ENCODE measurements around the gene UQCRH. TPM values are rescaled to one million over a fixed set of nuclear protein-coding genes. Genes with fewer than 3 reads are reported as not detected.

Gene UQCRH
- total and polyA plus RNA-seq, 2 of the 4 experiments (the other 2 are of a cell fraction) = 347 to 736 TPM

DNA sequence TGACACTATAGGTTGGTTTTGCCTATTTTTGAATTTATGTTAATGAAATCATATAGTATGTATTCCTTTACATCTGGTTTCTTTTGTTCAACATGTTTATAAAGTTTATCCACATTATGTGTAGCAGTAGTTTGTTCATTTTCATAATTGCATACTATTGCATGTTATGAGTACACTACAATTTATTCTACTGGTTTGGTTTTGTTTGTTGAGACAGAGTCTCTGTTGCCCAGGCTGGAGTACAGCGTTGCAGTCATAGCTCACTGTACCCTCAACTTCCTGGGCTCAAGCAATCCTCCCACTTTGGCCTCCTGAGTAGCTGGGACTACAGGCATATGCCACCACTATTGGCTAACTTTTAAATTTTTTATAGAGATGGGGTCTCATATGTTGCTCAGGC is 34.9 kb upstream of the UQCRH start:
- Histone ChIP-seq H2BK15ac (ENCODE audit: low read depth, low read length) (no peak overlapping the region), H3K14ac (replicated peaks; ENCODE audit: low read depth, low read length) (no peak overlapping the region), H2BK20ac (ENCODE audit: low read depth, low read length) (no peak overlapping the region), H3K27me3 (ENCODE audit: control insufficient read depth, insufficient read depth, low read length) (no peaks in the 10 kb centered on the region), H2BK5ac (ENCODE audit: low read depth, low read length, poor library complexity, severe bottlenecking) (no peak overlapping the region), H3K36me3 (ENCODE audit: control insufficient read depth, insufficient read depth, low read length) (peaks cover 16% of the 10 kb centered on the region), H4K8ac (ENCODE audit: low read depth in 2 of 2, low read length in 2 of 2) (no peak overlapping the region), H2AFZ (replicated peaks; ENCODE audit: low read length, poor library complexity) (no peak overlapping the region), H3K9ac (ENCODE audit: low read depth, low read length) (no peak overlapping the region), H4K5ac (ENCODE audit: low read depth, low read length) (no peak overlapping the region), H3K4me3 (ENCODE audit: insufficient read depth, low read depth, low read length) (no peak overlapping the region), H2AK5ac (ENCODE audit: low read depth, low read length) (no peak overlapping the region), H3K4ac (ENCODE audit: low read depth, low read length) (no peak overlapping the region), H4K91ac (ENCODE audit: insufficient read depth, low read depth, low read length) (no peak overlapping the region), H2AK9ac (replicated peaks; ENCODE audit: low read depth, low read length, poor library complexity) (no peak overlapping the region), H3K18ac (ENCODE audit: low read depth, low read length) (no peak overlapping the region), H3K4me2 (ENCODE audit: low read depth, low read length) (no peak overlapping the region), H3K56ac (ENCODE audit: extremely low read depth, insufficient read depth, low read length) (no peak overlapping the region), H3K9me3 (ENCODE audit: control insufficient read depth, insufficient read depth, low read length) (no peaks in the 10 kb centered on the region), H2BK120ac (ENCODE audit: low read depth, low read length) (no peak overlapping the region), H3K9me1 (ENCODE audit: insufficient read depth, low read length) (peaks cover 3% of the 10 kb centered on the region; the same call in 1 of the 2 replicates), H3K27ac (ENCODE audit: insufficient read depth, low read length) (no peak overlapping the region), H3K23ac (ENCODE audit: low read depth, low read length) (no peak overlapping the region), H3K4me1 (ENCODE audit: control insufficient read depth, insufficient read depth, low read length) (no peaks in the 10 kb centered on the region), H4K20me1 (ENCODE audit: insufficient read depth, low read length) (no peaks in the 10 kb centered on the region), H3K79me1 (ENCODE audit: low read depth in 1 of 2, low read length in 2 of 2) (no peaks in the 10 kb centered on the region; a peak in 1 of 4 replicates)
- ATAC-seq (ENCODE audit: low read depth) = no peak
- dilution Hi-C loops (cut with HindIII; ENCODE audit: low sequenced_read_pairs, unreplicated experiment) = no loop called here
- ChIA-PET POLR2A (ENCODE audit: unreplicated experiment) (no interaction called here), CTCF (no interaction called here)
- in situ Hi-C loops (cut with MboI; ENCODE audit: low sequenced_read_pairs) = no loop called here
- intact Hi-C loops (cut with micrococcal nuclease) = no loop called here
- no peak for DNase-seq
- BruUV-seq (replicated peaks) = no TSS peak
- no peak for TF ChIP-seq NFE2L2 (IDR thresholded peaks at IDR 0.05; ENCODE audit: low read depth, low read length)
- TF ChIP-seq, protein P1, sequence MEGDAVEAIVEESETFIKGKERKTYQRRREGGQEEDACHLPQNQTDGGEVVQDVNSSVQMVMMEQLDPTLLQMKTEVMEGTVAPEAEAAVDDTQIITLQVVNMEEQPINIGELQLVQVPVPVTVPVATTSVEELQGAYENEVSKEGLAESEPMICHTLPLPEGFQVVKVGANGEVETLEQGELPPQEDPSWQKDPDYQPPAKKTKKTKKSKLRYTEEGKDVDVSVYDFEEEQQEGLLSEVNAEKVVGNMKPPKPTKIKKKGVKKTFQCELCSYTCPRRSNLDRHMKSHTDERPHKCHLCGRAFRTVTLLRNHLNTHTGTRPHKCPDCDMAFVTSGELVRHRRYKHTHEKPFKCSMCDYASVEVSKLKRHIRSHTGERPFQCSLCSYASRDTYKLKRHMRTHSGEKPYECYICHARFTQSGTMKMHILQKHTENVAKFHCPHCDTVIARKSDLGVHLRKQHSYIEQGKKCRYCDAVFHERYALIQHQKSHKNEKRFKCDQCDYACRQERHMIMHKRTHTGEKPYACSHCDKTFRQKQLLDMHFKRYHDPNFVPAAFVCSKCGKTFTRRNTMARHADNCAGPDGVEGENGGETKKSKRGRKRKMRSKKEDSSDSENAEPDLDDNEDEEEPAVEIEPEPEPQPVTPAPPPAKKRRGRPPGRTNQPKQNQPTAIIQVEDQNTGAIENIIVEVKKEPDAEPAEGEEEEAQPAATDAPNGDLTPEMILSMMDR (conservative IDR thresholded peaks at IDR 0.05; ENCODE audit: low read depth, low read length) = no peak
- no peak for TF ChIP-seq RFX5 (IDR thresholded peaks at IDR 0.05; ENCODE audit: low read depth, low read length)
- no peak for TF ChIP-seq BHLHE40 (IDR thresholded peaks at IDR 0.05; ENCODE audit: low read depth, low read length)
- TF ChIP-seq FOS (IDR thresholded peaks at IDR 0.05; ENCODE audit: low read depth, low read length) = no peak
- TF ChIP-seq CHD1 (IDR thresholded peaks at IDR 0.05; ENCODE audit: low read depth, low read length) = no peak
- TF ChIP-seq RCOR1 (IDR thresholded peaks at IDR 0.05; ENCODE audit: insufficient replicate concordance, low read length) = no peak
- no peak for TF ChIP-seq CEBPB (IDR thresholded peaks at IDR 0.05; ENCODE audit: low read depth, low read length)
- TF ChIP-seq, protein P2, sequence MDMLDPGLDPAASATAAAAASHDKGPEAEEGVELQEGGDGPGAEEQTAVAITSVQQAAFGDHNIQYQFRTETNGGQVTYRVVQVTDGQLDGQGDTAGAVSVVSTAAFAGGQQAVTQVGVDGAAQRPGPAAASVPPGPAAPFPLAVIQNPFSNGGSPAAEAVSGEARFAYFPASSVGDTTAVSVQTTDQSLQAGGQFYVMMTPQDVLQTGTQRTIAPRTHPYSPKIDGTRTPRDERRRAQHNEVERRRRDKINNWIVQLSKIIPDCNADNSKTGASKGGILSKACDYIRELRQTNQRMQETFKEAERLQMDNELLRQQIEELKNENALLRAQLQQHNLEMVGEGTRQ (IDR thresholded peaks at IDR 0.05; ENCODE audit: low read depth, low read length) = no peak
- no peak for TF ChIP-seq RAD21 (IDR thresholded peaks at IDR 0.05; ENCODE audit: low read length)
- TF ChIP-seq MAFK (IDR thresholded peaks at IDR 0.05; ENCODE audit: low read depth, low read length) = no peak
- TF ChIP-seq MXI1 (IDR thresholded peaks at IDR 0.05; ENCODE audit: borderline replicate concordance, low read depth, low read length) = no peak
- WGBS, 2 experiments (ENCODE audit: extremely low coverage in 2 of 2, insufficient read length in 1 of 2) = no CpG with 5 or more reads among the region's 1 CpG

All from IMR-90 (cell line).